HG02759 (cell line): ENCODE measurements around the gene PRKG2.
"Not testable (repeated sequence)": the region's sequence is repeated elsewhere in the genome, so short reads cannot be mapped to it uniquely, and the experiment has no call there.

Source experiments
- ATAC-seq: cut with Tn5 transposase; IDR thresholded peaks from one replicate; pipeline ENCODE4 v1.9.1; 2021; ENCODE audit warnings: mild to moderate bottlenecking, moderate library complexity; ENCODE audit not compliant: unreplicated experiment

PRKG2 gene

DNA sequence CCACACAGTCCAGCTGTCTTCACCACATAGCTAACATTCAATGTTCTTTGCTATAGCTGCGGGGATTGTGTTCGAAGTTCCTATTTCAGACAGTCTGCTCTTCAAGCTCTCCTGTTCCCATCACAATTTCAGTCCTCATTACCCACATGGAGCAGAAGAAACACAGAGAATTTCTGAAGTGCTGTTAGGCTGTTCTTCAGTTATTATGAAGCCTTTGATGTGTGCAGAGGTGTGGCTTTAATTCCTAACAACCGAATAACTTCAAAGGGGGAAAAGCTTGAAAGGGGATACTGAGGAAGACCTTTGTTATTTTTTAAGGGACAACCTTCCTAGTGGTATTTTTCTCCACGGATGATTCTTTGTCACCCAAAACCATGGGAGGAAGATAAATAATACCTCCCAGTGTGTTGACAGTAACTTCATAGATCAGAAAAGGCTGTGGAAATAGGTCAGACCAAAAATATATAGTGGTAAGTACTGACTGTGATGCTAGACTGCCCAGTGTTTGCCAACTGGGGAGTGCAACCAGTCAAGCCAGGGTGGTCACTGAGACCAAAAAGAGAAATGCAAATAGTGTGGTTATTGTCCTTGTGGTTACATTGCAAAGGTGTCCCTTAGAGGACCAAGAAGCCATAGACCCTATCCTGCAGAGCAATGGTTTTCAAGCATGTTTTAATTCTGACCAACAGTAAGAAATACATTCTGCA lies 52.1 kb downstream of the PRKG2 start:
- no peak for ATAC-seq

DNA sequence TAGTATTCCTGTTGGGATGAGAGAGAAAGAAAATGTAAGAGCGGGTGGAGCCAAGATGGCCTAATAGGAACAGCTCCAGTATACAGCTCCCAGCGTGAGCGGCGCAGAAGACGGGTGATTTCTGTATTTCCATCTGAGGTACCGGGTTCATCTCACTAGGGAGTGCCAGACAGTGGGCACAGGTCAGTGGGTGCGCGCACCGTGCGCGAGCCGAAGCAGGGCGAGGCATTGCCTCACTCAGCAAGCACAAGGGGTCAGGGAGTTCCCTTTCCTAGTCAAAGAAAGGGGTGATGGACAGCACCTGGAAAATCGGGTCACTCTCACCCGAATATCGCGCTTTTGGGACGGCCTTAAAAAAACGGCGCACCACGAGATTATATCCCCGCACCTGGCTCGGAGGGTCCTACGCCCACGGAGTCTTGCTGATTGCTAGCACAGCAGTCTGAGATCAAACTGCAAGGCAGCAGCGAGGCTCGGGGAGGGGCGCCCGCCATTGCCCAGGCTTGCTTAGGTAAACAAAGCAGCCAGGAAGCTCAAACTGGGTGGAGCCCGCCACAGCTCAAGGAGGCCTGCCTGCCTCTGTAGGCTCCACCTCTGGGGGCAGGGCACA lies 61.2 kb downstream of the PRKG2 start:
- ATAC-seq: not testable (repeated sequence)

DNA sequence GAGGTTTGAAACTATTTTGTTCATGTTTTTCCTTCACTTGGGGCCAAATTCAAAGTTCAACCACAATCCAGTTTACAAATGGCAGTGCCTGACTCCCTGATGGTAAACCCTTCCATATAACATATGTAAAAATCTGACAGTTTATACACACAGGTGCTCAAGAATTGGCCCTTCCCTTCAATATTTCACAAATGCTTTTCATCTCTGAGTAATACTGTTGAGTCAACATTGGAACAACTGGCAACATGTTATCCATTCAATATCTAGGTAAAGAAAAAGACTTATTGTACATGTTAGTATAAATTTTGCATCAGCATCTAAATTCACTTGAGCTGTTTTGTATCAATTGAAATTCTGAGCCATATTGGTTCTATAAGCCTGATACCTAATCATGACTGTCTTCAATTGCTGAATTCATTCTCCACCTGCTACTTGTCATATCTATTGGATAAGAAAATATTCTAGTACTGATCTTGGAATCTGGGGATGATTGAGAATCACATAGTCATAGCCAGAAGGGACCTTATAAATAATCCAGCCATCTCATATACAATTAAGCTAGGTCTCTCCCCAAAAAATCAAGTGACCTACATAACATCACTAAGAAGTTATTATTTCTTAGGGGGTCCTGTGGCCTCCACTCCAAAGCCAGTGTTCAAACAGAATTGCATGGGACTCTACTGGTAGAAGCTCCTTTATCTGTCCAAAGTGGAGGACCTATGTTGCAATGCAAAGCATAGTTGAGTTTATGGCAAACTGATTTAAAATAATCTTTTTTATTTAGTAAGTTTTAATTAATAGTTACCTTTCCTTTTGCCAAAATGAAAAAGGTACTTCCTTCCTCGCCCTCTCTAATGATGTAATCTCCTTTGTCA lies 61.9 kb downstream of the PRKG2 start:
- ATAC-seq: no peak

DNA sequence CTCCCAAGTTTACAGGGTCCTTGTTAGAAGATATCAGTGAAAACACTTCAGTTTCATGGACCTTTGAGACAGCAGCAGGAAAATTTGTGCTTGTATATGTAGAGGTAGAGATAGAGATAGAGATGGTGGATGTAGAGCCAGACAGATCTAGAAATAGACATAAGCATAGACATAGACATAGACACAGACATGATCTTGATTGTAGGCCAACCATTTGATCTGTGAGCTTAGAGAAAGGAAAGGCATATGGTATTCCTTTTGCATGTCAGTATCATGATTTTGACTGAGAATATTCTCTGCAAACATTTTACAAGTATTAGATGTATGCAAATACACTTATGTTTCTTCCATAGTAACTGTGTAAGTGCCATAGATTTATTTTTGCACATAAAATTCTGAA lies 65.0 kb downstream of the PRKG2 start:
- ATAC-seq: no peak

DNA sequence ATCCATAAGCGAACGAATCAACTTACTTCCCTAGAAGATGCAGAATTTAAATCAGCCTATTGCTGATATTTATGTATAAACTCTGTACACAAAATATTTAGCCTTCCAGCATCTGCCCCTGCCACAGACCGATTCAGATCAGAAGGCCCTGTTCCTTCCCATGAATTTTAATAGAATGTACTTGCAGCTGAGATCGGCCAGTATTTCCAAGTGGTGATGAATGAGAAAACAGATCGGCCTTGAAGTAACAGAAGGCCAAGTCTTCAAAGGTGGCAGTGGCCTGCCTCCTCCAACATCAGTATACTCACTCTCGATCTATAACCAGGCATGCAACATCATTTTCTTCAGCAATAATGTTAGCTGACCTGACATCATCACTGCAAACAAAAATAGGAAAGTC lies 66.4 kb downstream of the PRKG2 start:
- no peak for ATAC-seq

DNA sequence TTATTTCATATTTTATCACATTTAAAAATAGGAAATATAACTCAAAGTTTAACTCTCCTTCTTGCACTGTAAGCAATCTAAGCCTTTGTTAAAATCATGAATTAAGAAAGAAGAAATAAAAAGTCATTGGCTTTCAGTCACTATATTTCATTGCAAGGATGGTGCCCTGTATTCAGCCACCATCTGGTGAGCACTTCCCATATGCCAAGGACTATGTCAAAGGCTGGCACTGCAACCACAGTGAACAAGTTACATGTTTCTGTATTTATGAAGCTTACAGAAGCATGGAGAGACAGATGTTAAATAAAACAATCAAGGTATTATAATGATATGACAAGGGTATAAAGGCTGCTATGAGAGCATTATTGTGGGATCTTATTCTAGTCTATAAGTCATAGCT lies 68.6 kb downstream of the PRKG2 start:
- ATAC-seq: no peak

DNA sequence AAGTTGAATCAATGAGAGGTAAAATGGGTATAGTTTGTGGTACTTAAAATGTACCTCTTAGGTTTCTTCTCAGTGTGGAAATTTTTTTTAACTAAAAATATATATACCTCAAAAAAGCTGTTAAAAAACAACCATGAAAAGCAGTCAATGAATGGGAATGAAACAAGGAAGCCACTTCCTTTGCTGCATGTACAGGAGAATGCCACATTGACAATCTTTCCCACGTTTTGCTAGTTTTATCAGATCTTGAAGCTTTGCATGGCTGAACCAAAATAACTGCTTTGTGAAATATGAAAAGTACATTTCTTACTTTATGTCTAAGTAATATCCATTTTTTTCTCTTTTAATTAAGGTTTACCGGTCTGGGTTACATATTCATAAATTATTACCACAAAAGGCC lies 71.8 kb downstream of the PRKG2 start:
- ATAC-seq: no peak

DNA sequence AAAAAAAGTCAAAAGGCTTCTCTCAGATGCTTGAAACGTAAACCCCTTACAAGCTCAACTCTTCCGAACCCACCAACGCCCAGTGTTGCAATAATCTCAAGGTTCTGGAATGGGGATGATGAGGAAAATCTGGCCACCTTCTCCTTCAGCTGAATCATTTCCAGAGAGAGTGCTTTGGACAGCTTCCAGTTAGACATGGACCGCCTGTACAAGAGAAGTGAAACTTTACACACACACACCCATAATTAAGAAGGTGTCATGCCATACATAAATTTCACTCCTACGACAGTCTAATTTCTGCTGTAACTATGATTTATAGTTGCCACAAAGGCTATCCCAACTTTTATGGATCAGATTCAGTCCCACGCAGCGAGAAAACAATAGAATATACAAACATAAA lies 72.3 kb downstream of the PRKG2 start:
- ATAC-seq: no peak

DNA sequence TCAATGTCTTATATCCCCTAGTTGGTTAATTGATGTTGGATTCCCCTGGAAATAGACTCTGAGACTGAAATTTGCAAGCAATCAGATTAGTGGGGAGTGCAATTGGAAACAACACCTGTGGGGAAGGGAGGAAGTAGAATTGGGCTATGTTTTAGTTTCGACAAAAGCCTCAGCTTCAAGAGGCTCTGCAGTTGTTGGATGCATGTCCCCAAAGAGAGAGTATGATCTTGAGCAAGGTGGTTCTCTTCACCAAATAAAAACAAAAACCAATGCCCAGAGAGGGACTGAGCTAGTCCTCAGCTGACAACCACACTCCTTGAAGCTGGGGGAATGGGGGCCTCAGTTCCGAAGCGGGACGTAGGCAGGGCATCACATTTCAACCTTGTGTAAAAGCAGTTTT lies 77.1 kb downstream of the PRKG2 start:
- no peak for ATAC-seq

DNA sequence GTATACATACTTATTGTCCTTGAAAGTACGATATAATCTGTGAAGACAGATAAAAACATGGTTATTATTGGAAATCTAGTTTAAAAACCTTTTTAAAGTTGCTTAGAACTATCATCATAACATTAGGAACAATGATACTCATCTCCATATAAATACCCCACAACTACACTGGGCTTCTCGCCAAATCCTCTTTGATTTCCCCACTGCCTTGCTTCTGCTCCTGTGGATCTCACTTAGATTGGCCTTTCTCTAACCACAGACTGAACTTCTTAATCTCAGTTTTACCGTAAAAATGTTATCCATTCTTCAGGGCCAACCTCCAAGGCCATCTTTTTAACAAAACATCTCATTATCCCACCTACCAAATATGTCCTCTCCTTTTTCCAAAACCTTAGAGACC lies 77.6 kb downstream of the PRKG2 start:
- no peak for ATAC-seq

DNA sequence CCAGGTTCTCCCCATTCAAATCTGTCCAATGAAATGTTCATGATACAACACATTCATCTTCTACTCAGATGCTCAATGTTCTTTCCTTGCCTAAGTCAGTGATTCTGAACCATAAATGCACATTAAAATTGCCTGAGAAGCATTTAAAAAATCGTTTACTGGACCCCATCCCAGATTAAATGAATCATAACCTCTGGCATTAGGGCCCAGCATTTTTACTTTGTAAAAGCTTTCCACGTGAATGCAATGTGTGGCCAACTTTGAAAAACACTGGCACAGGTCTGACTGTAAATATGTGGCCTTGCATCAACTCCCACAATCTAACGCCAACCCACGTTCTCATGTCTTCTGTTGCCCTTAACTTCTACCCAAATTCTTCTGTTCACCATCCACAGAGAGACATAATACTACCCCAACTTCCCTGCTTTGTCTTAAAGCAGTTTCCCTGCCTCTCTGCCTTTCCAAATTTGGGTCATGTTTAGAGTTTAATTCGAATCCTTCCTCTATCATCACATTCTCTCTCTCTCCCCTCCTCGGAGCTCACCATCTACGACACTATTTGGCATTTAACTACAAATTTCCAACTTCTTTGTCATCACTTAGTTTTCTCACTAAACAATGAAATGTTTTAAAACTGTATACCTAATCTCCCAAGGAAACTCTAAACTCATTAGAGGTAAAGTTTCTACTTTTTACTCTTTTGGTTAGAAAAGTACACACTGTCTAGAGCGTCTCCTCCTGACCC lies 78.7 kb downstream of the PRKG2 start:
- ATAC-seq: no peak

DNA sequence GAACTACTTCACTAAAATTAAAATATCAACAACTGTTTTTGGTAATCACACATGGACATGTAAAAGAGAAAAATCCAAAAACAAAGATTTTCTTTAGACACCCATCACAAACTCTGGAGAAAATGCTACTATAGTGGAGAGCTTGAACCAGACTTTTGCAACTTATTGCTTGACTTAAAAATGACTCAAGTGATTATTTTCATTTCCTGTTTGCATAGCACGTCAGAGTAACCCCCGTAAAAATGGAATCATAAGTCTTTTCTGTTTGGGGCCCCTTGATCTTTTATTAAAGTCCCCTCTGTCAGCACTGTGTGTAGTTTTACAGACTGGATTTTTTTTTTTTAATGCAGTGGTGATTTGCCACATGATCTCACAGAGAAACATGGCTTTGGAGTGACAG lies 79.5 kb downstream of the PRKG2 start:
- ATAC-seq: no peak

DNA sequence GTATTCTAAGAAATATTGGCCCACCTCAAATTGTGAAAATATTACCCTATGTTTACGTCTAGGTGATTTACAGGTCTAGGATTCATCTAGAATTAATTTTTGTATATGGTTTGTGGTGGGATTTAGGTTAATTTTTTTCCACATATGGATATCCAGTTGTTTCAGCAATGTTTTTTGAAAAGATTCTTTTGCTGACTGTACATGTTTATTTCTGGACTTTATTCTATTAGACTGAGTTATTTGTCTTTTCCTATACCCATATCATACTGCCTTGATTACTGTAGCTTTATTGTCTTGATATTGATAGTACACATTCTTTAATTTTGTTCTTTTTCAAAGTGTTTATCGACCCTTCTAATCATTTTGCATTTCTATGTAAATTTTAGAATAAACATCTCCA lies 83.5 kb downstream of the PRKG2 start:
- no peak for ATAC-seq

DNA sequence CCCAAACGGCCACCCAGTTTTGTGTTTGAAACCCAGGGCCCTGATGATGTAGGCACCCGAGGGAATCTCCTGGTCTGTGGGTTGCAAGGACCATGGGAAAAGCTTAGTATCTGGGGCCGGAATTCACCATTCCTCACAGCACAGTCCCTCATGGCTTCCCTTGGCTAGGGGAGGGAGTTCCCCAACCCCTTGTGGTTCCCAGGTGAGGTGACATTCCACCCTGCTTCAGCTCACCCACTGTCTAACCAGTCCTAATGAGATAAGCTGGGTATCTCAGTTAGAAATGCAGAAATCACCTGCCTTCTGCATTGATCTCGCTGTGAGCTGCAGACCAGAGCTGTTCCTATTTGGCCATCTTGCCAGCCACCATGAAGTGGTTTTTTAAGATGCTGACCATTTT lies 84.0 kb downstream of the PRKG2 start:
- ATAC-seq: no peak

DNA sequence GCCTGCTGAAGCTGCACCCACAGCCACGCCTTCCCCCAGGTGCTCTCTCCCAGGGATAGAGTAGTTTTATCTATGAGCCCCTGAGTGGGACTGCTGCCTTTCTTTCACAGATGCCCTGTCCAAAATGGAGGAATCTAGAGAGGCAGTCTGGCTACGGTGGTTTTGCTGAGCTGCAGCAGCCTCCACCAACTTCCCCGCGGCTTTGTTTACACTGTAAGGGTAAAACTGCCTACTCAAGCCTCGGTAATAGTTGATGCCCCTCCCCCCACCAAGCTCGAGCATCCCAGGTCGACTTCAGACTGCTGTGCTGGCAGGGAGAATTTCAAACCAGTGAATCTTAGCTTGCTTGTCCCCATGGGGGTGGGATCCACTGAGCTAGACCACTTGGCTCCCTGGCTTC lies 84.5 kb downstream of the PRKG2 start:
- ATAC-seq: no peak

DNA sequence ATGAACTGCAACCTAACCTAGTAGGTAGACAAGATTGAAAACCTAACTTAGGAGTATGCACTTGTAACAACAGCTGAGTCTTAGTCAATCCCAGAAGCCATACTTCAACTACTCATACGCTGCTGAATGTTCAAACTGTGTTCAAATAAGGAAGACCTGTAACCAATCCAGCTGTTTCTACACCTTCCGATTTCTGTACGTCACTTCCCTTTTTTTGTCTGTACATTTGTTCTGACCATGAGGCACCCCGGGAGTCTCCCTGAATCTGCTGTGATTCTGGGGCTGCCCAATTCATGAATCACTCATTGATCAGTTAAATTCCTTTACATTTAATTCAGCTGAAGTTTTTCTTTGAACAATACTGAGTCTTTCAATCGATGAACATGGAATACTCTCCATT lies 95.0 kb downstream of the PRKG2 start:
- no peak for ATAC-seq

DNA sequence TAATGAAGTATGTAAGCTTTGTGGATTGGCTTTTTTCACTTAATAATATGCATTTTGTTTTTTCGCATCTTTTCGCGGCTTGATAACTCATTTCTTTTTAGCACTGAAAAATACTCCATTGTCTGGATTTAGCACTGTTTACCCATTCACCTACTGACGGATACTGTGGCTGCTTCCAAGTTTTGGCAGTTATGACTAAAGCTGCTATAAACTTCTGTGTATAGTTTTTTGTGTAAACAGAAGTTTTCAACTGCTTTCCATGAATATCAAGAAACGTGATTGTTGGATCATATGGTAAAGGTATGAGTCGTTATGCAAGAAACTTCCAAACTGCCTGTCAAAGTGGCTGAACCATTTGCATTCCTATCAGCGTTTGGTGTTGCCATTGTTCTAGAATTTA lies 96.9 kb downstream of the PRKG2 start:
- no peak for ATAC-seq

DNA sequence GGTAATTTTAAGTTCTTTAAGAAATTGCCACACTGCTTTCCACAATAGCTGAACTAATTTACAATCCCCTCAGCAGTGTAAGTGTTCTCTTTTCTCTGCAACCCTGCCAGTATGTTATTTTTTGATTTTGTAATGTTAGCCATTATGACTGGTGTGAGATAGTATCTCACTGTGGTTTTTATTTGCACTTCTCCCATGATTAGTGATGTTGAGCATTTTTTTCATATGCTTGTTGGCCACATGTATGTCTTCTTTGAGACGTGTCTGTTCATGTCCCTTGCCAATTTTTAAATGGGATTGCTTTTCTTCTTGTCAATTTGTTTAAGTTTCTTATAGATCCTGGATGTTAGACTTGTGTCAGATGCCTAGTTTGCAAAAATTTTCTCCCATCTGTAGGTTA lies 98.5 kb downstream of the PRKG2 start:
- ATAC-seq: no peak

DNA sequence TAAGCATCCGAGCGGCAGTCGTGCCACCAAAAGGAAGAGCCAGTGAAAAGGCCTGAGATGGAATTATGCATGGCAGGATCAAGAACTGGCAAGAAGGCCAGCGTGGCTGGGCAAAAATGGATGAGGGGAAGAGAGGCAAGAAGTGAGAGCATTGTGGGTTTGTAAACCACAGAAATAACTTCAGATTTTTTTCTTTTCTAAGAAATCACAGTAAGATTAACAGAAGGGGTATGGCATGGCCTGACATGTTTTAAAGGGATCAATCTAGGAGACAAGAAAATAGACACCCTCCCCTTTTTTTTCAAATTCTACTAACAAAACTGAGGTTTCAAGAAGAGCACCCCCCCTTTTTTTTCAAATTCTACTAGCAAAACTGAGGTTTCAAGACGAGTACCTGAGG lies 102.0 kb downstream of the PRKG2 start:
- no peak for ATAC-seq

DNA sequence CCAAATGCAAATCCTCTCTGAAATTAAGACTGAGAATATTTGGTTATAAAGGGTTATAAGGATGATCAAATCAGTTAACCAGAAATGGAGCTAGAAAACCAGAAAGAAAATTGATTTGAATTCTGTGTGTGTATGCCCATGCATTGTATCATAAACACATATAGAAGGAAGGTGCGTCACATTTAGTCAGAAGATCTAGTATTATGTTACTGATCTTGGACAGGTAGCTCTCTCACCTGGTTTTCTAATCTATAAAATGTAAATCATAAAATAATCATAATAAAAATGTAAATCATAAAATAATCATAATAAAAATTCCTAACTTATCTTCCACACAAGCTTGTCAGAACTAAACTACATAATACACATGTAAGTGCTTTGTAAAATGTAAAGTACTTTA lies 105.7 kb downstream of the PRKG2 start:
- ATAC-seq: no peak

DNA sequence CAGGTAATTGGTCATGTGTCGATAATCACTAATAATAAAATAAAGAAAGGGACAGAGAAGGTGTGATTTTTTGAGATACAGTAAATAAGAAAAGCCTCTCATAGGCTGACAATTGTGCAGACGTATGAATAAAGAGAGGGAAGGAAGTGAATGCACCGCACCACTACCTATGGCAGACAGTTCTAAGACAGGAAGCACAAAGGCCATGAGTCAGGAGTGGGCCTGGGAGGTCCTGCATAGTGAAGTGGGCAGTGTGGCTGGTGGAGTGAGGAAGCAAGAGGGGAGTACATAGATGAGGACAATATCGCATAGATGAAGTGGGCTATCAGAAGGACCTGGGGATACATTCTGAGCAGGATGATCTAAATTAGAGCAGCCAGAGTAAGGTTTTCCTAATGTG lies 108.9 kb downstream of the PRKG2 start:
- ATAC-seq: no peak
